Transverse colon (tissue), 4 donors: ENCODE data around the gene HAPSTR1.

Source experiments
- CTCF ChIP-seq, 5 experiments: fragments of 200-600 bp in 3 of 5; fragments of 450-650 bp in 2 of 5; sonication (generic) in 3 of 5; IDR thresholded peaks; 1 replicate in 2 of 5; 2 replicates in 3 of 5; pipeline ENCODE4 v1.5.1; 2016 to 2017; ENCODE audit warnings: antibody characterized with exemption in 5 of 5, inconsistent platforms in 3 of 5, mild to moderate bottlenecking in 2 of 5, moderate library complexity in 1 of 5
- POLR2A ChIP-seq: fragments of 450-650 bp; IDR thresholded peaks from one replicate; pipeline ENCODE4 v1.6.1; 2016; ENCODE audit warnings: antibody characterized with exemption, mild to moderate bottlenecking, moderate library complexity
- POLR2AphosphoS5 ChIP-seq, 3 donors: sonication (generic); formaldehyde crosslinking; IDR thresholded peaks; one replicate each; pipeline ENCODE4 v1.6.1; 2016; ENCODE audit warnings: antibody characterized with exemption in 3 of 3

- TF ChIP-seq CTCF (IDR thresholded peaks at IDR 0.05) (no peak), POLR2AphosphoS5 (IDR thresholded peaks at IDR 0.05) (no peak), POLR2A (no peak)
These were observed 35.4 kb upstream of the HAPSTR1 start for GRCh38 chr16:9056061-9056460.
